NOMO-1 treated with dmso at 0.1 percent for 144 hours (cell line): ENCODE data around the gene GALNT8.
"Not testable (repeated sequence)": the region's sequence is repeated elsewhere in the genome, so short reads cannot be mapped to it uniquely, and the experiment has no call there.

Experiments used
- DNase-seq: peaks from one replicate; lab custom pipeline; 2025; ENCODE audit not compliant: unreplicated experiment; lab: John Stamatoyannopoulos, UW

Gene GALNT8

GRCh38 chr12:4743046-4743445 is 22.8 kb downstream of the GALNT8 start:
- DNase-seq, result no peak

- no peak for DNase-seq
These were observed 24.5 kb downstream of the GALNT8 start for GRCh38 chr12:4744709-4745108.

- DNase-seq, result no peak
These were observed 25.0 kb downstream of the GALNT8 start for GRCh38 chr12:4745249-4745648.

DNA sequence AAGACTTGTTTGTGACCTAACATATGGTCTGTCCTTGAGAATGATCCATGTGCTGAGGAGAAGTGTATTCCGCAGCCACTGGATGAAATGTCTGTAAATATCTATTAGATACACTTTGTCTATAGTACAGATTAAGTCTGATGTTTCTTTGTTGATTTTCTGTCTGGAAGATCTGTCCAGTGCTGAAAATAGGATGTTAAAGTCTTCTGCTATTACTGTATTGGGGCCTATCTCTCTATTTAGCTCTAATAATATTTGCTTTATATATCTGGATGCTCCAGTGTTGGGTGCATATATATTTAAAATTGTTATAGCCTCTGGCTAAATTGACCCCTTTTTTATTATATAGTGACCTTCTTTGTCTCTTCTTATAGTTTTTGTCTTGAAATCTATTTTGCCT is 31.5 kb downstream of the GALNT8 start:
- DNase-seq, result not testable (repeated sequence)

DNA sequence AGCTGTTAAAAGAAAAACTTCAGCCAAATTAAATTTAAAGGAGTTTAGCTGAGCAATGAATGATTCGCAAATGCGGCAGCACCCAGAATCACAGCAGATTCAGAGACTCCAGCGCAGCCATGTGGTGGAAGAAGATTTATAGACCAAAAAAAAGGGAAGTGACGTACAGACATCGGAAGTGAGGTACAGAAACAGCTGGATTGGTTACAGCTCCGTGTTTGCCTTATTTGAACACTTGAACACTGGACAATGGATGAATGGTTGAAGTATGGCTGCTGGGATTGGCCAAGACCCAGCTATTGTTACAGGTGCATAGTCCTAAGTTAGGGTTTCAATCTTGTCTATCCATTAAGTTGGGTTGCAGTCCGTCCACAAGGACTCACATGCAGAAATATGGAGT is 42.6 kb downstream of the GALNT8 start:
- DNase-seq, result no peak

DNA sequence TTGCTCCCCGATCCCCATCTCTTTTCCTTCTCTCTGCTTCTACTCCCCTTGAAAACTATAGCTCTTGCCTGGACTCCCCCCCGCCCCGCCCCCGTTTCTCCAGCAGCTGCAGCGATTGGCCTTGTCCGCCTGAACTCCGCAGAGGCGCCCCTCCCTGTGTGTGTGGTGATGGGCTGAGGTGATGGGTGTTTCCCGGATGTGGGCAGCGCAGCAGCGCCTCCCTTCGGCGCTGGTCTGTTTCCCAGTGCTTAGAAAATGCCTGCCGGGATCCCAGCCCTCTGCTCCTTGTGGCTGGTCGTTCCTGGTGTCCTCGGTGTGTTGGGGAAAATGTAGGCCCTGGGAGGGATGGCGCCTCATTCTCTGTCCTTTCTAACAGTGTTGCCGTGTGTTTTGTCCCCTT is 43.3 kb downstream of the GALNT8 start:
- no peak for DNase-seq

GRCh38 chr12:4766445-4766844 is 46.2 kb downstream of the GALNT8 start:
- no peak for DNase-seq

GRCh38 chr12:4767186-4767585 is 47.0 kb downstream of the GALNT8 start:
- no peak for DNase-seq

- no peak for DNase-seq
These were observed 48.1 kb downstream of the GALNT8 start for GRCh38 chr12:4768341-4768740.

- DNase-seq, result no peak
These were observed 48.9 kb downstream of the GALNT8 start for GRCh38 chr12:4769073-4769472.

DNA sequence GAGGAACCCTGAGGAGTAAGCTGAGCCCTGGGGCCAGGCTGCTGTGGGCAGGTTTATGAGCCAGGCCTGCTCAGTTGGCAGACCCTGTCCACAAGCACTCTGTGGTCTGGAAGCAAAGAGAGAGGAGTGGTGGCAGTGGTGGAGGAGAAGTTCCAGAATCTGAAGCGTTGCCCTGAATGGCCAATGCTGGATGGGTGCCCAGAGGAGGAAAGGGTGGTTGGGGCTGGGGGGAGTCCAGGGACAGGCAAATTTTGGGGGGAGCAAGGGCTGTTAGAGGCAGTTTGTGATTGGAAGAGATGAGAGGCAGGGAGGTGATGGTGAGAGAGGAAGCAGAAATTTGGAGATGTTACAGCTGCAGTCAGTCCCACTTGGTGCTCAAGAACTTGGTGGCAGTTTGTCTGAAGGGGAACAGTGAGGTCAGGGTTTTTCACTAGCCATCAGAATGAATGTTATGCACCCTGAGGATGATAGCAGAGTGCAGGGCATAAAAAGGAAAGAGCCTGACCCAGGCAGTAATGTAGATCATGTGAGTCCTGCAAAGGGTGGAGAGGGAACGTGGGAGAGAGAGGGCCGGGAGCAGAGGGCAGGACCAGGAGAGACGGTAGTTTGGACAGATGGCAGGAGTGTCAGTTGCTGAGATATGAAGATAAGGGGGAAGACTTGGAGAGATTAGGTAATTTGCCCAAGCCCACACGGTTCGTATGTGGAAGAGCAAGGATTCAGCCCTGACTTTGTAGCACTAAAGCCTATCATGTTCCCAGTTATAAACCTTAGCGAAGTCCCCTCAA is 51.2 kb downstream of the GALNT8 start:
- no peak for DNase-seq

- DNase-seq, result no peak
These were observed 51.9 kb downstream of the GALNT8 start for GRCh38 chr12:4771960-4772566.

- DNase-seq, result no peak
These were observed 55.7 kb downstream of the GALNT8 start for GRCh38 chr12:4775936-4776335.

- no peak for DNase-seq
These were observed 59.5 kb downstream of the GALNT8 start for GRCh38 chr12:4779749-4780148.

DNA sequence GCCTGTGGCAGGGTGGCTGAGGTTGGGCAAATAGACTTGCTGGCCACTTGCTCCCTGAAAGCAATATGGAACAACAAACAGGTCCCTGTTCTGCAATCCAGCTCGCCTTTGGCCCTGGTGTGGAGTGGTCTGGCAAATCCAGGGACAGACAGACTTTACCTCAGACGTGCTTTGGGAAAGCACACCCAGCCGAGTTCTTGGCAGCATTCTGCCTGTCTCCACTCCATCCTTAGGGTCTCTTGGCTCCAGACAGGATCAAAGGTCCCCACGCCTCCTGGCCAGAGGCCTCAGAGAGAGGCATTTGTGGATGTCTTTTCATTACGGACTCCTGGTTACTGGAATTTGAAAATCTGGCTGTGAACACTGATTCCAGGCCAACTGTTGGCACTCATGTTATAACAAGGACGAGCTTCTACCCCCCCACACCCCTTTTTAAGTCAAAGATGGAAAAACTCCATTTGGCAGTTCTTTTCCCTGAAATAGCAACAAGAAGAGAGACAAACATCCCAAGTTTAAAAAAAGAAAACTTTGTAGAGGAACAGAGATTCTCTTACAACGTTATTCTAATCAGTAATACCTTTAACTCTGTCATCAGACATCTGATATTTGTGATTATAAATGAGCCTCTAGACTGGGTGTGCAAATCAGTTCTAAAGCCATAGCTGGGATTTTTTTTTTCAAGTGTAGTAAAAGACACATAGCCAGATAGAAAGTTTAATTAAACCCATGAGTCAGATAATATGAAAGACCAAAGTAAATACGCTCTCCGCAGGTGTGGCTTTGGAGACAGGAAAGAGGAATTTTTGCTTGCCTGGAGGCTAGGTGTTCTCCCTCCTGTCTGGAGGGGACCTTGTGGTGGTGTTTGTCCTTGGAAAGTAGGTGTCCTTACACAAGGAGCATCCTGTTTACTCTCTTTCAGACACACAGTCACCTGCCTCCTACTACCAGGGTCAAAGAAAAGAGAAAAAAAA is 60.7 kb downstream of the GALNT8 start:
- DNase-seq, result no peak

DNA sequence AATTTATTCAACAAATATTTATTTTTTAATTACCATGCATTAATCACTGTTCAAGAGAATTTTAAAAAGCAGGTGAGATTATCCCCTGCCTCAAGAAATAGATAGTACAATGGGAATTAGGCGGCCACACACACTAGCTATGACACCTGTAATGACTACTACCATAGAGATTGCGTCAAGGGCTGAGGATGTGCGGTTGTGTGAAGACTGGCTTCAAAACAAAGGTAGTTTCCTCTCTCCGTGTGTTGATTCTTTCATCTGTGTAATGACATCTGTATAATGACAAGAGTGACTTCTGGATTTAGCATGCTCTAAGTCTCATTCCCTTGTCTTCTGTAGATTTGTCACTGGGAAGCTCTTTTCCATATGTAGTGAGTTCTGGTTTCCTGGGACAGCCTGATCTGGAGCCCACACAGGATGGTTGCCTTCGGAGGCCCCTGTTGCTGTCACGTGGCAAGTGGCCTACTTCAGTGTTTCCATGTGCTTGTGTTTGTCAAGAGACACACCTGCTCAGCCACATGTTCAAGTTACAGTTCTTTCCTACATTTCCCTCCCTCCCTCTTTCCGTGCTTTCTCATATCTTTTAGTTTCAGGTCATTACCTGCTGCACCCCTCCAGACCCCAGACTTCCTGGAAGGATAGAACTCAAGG is 64.3 kb downstream of the GALNT8 start:
- no peak for DNase-seq

DNA sequence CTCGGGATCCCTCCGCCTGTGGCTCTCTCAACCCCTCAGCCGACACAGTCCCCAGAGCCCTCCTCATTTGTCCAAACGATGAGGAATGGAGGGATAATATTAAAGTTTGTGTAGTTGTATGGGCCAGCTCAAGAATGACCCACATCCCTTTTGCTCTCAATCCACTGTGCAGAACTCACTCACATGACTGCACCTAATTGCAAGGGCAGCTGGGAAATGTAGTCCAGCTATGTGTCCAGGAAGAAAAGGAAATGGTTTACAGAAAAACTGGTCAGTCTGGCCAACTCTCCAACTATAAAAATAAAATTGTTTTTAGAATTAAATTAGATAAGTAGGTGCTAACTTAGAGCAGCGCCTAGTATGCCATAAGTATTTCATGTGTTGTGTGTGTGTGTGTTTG is 66.6 kb downstream of the GALNT8 start:
- DNase-seq, result no peak

DNA sequence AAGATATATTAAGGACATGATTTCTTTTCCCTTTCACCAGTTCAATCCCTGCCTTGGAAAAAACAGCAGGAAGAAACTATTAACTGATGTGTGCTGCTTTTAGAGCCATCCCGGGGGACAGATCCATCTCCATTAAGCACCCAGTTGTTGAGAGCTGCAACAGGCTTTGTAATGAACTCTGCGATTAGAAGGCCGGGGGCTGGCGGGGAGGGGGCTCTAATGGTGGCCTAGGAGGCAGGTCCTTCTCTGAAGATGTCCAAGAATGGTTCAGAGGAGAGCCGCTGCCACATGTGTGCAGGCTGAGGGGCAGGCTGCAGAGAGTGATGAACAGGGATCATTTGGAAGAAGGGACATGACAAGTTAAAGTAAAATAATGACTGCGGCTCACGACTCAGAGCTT is 67.8 kb downstream of the GALNT8 start:
- DNase-seq, result no peak

DNA sequence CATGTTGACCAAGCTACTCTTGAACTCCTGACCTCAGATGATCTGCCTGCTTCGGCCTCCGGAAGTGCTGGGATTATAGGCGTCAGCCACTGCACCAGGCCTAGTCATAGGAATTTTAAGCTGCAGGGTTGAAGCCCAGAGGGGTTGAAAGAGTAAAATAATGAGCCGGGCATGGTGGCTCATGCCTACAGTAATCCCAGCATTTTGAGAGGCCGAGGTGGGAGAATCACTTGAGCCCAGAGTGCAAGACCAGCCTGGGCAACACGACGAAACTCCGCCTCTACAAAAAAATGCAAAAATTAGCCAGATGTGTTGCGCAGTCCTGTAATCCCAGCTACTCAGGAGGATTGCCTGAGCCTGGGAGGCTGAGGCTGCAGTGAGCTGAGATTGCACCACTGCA is 69.6 kb downstream of the GALNT8 start:
- no peak for DNase-seq

- no peak for DNase-seq
These were observed 71.3 kb downstream of the GALNT8 start for GRCh38 chr12:4791497-4791896.

- no peak for DNase-seq
These were observed 74.3 kb downstream of the GALNT8 start for GRCh38 chr12:4794491-4794890.
